Tibial artery (tissue), 4 donors: ENCODE results near the gene SELPLG.
"Not testable (repeated sequence)": the region's sequence is repeated elsewhere in the genome, so short reads cannot be mapped to it uniquely, and the experiment has no call there.

ENCODE experiments used
- DNase-seq, 2 donors: peaks; one replicate each; pipeline ENCODE4 v3.0.0-alpha.2; 2019
- H3K27ac ChIP-seq, 2 donors: fragments of 200-600 bp; sonication (generic) in 1 of 2; 1 replicate in 1 of 2; 2 replicates in 1 of 2; pipeline ENCODE4 v1.5.1; 2018 to 2019; ENCODE audit warnings: mild to moderate bottlenecking in 1 of 2
- H3K27me3 ChIP-seq, 2 donors: fragments of 200-600 bp; sonication (generic) in 1 of 2; one replicate each; pipeline versions ENCODE4 v1.5.1 to v1.6.0; 2016 to 2019
- H3K36me3 ChIP-seq, 3 donors: fragments of 200-600 bp; sonication (generic) in 2 of 3; one replicate each; pipeline ENCODE4 v1.5.1; 2016 to 2019; ENCODE audit warnings: mild to moderate bottlenecking in 2 of 3
- H3K4me1 ChIP-seq, 4 donors: fragments of 200-600 bp; sonication (generic) in 2 of 4; 1 replicate in 3 of 4; 2 replicates in 1 of 4; pipeline ENCODE4 v1.5.1; 2016 to 2019
- H3K4me3 ChIP-seq, 2 donors: fragments of 200-600 bp; sonication (generic) in 1 of 2; 1 replicate in 1 of 2; 2 replicates in 1 of 2; pipeline ENCODE4 v1.5.1; 2018 to 2019; ENCODE audit warnings: mild to moderate bottlenecking in 2 of 2
- H3K9me3 ChIP-seq, 3 donors: fragments of 200-600 bp; sonication (generic) in 1 of 3; one replicate each; pipeline ENCODE4 v1.5.1; 2016 to 2019
- intact Hi-C: fragments of 100-400 bp; cut with DNase I; formaldehyde crosslinking; loops from one replicate; pipeline ENCODE4 v1.15.0; 2023; ENCODE audit warnings: low total_unique reads
- TF ChIP-seq, protein P1 (sequence below), 2 experiments: fragments of 200-600 bp in 1 of 2; fragments of 450-650 bp in 1 of 2; IDR thresholded peaks; one replicate each; pipeline ENCODE4 v1.5.1; 2017 to 2019; ENCODE audit warnings: antibody characterized with exemption in 2 of 2, mild to moderate bottlenecking in 1 of 2, moderate library complexity in 1 of 2

SELPLG gene

DNA sequence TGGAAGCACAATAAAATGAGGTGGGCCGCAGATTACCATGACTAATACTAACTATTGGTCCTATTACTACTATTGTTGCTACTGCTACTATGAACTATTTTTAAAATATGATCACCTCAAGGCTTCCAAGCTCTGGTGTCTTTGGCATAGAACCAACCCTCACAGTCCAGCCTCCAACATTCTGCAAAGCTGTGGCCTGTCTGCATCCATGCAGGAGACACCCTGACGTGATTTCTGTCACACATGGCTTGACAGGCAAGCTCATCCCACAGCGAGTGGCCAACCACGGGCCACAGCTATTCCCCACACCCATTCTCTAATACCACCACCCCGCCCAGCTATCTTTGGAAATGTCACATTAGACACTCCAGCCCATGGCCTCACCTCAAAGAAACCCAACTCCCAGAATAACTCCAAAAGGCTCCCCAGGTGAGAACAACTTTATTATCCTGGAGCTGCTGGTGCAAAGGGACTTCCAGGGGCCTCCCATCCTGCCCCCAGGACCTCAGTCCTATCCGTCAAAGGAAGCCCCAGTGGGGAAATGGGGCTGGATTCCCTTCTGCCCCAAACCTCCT is 56.9 kb downstream of the SELPLG start:
- intact Hi-C loops: no loop called here
- Histone ChIP-seq H3K4me1 (no peaks in the 10 kb centered on the region), H3K36me3 (no peaks in the 10 kb centered on the region), H3K27ac (no peak overlapping the region), H3K27me3 (no peaks in the 10 kb centered on the region), H3K9me3 (no peaks in the 10 kb centered on the region), H3K4me3 (no peak overlapping the region)
- no peak for DNase-seq
- TF ChIP-seq, protein P1, sequence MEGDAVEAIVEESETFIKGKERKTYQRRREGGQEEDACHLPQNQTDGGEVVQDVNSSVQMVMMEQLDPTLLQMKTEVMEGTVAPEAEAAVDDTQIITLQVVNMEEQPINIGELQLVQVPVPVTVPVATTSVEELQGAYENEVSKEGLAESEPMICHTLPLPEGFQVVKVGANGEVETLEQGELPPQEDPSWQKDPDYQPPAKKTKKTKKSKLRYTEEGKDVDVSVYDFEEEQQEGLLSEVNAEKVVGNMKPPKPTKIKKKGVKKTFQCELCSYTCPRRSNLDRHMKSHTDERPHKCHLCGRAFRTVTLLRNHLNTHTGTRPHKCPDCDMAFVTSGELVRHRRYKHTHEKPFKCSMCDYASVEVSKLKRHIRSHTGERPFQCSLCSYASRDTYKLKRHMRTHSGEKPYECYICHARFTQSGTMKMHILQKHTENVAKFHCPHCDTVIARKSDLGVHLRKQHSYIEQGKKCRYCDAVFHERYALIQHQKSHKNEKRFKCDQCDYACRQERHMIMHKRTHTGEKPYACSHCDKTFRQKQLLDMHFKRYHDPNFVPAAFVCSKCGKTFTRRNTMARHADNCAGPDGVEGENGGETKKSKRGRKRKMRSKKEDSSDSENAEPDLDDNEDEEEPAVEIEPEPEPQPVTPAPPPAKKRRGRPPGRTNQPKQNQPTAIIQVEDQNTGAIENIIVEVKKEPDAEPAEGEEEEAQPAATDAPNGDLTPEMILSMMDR (IDR thresholded peaks at IDR 0.05): no peak

DNA sequence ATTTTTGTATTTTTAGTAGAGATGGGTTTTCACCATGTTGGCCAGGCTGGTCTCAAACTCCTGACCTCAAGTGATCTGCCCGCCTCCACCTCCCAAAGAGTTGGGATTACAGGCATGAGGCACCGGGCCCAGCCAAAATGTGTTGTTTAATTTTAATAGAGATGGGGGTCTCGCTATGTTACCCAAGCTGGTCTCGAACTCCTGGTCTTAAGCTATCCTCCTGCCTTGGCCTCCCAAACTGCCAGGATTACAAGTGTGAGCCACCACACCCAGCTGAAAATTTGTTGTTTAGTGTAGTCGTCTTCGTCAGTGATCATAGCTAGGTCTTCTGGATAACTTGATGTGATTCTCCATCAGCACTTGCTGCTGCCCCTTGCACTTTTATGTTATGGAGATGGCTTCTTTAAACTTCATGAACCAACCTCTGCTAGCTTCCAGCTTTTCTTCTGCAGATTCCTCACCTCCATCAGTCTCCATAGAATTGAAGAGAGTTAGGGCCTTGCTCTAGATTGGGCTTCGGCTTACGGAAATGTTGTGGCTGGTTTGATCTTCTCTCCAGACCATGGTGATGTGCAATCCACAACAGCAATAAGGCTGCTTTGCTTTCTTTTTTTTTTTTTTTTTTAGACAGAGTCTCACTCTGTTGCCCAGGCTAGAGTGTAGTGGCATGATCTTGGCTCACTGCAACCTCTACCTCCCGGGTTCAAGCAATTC is 58.3 kb downstream of the SELPLG start:
- Histone ChIP-seq H3K4me3 (no peak overlapping the region), H3K9me3 (no peaks in the 10 kb centered on the region), H3K27ac (no peak overlapping the region), H3K36me3 (peaks cover 0 to under 1% (median 0%) of the 10 kb centered on the region in 3 donors), H3K4me1 (no peaks in the 10 kb centered on the region), H3K27me3 (no peaks in the 10 kb centered on the region)
- TF ChIP-seq, protein P1 (IDR thresholded peaks at IDR 0.05): no peak
- no peak for DNase-seq
- intact Hi-C loops: no loop called here

DNA sequence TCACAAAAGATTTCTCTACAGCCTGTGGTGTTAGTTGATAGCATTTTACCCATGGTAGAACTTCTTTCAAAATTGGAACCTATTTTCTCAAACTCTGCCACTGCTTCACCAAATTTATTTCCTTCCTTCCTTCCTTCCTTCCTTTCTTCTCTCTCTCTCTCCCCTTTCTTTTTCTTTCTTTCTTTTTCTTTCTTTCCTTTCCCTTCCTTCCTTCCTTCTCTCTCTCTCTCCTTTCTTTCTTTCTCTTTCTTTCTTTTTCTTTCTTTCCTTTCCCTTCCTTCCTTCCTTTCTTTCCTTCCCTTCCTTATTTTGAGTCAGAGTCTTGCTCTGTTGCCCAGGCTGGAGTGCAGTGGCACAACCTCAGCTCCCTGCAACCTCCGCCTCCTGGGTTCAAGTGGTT is 59.4 kb downstream of the SELPLG start:
- peaks cover 0 to 12% (median 10%) of the 10 kb centered on the region in 3 donors for H3K36me3 ChIP-seq
- H3K27ac ChIP-seq, intact Hi-C loops: not testable (repeated sequence)

DNA sequence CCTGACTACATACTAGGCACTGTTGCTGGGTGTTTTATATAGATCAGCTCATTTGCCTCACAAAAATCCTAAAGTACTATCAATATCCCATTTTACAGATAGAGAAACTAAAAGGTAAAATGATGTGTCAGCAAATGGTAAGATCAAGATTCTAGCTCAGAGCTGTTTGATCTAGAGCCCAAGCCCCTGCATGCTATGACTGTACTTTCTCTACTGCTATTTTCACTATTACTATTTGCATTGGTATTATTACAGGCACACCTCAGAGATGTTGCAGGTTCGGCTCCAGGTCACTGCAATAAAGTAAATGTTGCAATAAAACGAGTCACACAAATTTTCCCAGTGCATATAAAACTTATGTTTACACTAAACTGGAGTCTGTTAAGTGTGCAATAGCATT is 60.4 kb downstream of the SELPLG start:
- intact Hi-C loops: no loop called here
- H3K27me3 ChIP-seq: no peaks in the 10 kb centered on the region
- no peaks in the 10 kb centered on the region for H3K9me3 ChIP-seq
- no peak for DNase-seq
- H3K27ac ChIP-seq: no peak overlapping the region
- peaks cover 6 to 21% (median 20%) of the 10 kb centered on the region in 3 donors for H3K36me3 ChIP-seq
- TF ChIP-seq, protein P1 (IDR thresholded peaks at IDR 0.05): no peak
- no peak overlapping the region for H3K4me3 ChIP-seq
- H3K4me1 ChIP-seq: no peaks in the 10 kb centered on the region

More for the DNA sequence above, 59.4 kb downstream of the SELPLG start:
- H3K9me3 ChIP-seq, H3K4me3 ChIP-seq, H3K4me1 ChIP-seq, DNase-seq, H3K27me3 ChIP-seq: not testable (repeated sequence)

DNA sequence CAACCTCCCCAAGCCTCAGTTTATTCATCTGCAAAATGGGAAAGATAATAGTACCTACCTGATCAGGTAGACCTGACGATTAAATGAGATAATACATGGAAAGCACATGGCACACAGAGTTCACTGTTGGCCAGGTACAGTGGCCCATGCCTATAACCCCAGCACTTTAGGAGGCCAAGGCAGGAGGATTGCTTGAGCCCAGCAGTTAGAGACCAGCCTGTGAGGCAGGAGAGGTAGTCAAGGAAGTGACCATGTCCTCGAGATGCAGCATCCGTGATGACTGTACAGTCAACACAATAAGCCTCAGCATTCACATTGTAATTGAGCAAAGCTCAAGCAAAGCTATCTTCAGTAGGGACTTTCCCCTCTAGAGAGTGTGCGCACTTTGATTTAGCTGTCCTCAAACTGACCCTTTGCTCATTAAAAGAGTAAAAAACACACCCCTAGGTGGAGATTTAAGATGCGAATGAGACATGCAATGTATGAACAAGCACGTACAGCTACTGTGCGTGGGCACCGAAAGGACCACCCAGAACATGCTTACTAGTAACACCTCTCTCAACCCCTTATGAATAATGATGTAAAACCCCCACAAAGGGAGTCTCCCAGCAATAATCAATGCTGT is 61.4 kb downstream of the SELPLG start:
- H3K9me3 ChIP-seq: no peaks in the 10 kb centered on the region
- no peaks in the 10 kb centered on the region for H3K4me1 ChIP-seq
- intact Hi-C loops: no loop called here
- H3K4me3 ChIP-seq: no peak overlapping the region
- H3K36me3 ChIP-seq: peaks cover 12 to 32% (median 30%) of the 10 kb centered on the region in 3 donors
- H3K27ac ChIP-seq: no peak overlapping the region
- H3K27me3 ChIP-seq: no peaks in the 10 kb centered on the region
- TF ChIP-seq, protein P1 (IDR thresholded peaks at IDR 0.05): no peak
- no peak for DNase-seq
